ENCODE data around the gene STIM1. TPM values are rescaled to one million over a fixed set of nuclear protein-coding genes. Genes with fewer than 3 reads are reported as not detected.

STIM1 gene
- total and polyA plus RNA-seq, 4 donors = 12.1 to 56.4 (median 41.2) TPM

- DNase-seq (no peak), ATAC-seq (ENCODE audit: insufficient read depth, low FRiP score) (no peak)
- no peak for TF ChIP-seq CTCF (IDR thresholded peaks at IDR 0.05; ENCODE audit: control extremely low read depth, extremely low read depth)
- H3K27me3 ChIP-seq (ENCODE audit: control insufficient read depth in 3 of 3, insufficient read depth in 3 of 3, low read length in 2 of 3) = no peaks in the 10 kb centered on the region
- H3K36me3 ChIP-seq (ENCODE audit: control insufficient read depth in 4 of 4, insufficient read depth in 4 of 4, low read length in 4 of 4) = no peaks in the 10 kb centered on the region
- H3K4me1 ChIP-seq (ENCODE audit: control insufficient read depth in 5 of 5, insufficient read depth in 5 of 5, low read length in 5 of 5) = peaks cover 0 to 13% (median 8%) of the 10 kb centered on the region in 5 donors
- no peak overlapping the region for H3K4me3 ChIP-seq
- no peaks in the 10 kb centered on the region for H3K9me3 ChIP-seq (ENCODE audit: control insufficient read depth in 4 of 4, insufficient read depth in 3 of 4, low read length in 3 of 4)
- peak overlapping the region in 1 of 2 donors; percentile 40 for H3K27ac ChIP-seq (ENCODE audit: low read depth in 1 of 2, low read length in 1 of 2)
- H3K9ac ChIP-seq (ENCODE audit: insufficient read depth in 1 of 2, low read length in 2 of 2) = no peak overlapping the region
- 27 to 48% methylated on average over 3 of the region's 3 CpGs for WGBS, 2 donors
Measured at GRCh38 chr11:3880724-3881123, 25.3 kb downstream of the STIM1 start.

DNA sequence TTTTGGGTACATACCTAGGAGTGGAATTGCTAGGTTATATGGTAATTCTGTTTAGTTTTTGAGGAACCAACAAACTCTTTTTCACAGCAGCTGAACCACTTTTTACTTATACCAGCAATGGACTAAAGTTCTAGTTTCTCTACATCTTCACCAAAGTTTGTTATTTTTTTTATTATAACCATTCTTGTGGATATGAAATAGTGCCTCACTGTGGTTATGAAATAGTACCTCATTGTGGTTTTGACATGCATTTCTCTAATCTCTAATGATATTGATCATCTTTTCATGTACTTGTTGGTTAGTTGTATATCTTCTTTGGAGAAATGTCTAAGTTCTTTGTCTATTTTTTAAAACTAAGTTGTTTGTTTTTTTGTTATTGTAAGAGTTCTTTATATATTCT lies 27.2 kb downstream of the STIM1 start:
- H3K9ac ChIP-seq (ENCODE audit: insufficient read depth in 1 of 2, low read length in 2 of 2) = no peak overlapping the region

DNA sequence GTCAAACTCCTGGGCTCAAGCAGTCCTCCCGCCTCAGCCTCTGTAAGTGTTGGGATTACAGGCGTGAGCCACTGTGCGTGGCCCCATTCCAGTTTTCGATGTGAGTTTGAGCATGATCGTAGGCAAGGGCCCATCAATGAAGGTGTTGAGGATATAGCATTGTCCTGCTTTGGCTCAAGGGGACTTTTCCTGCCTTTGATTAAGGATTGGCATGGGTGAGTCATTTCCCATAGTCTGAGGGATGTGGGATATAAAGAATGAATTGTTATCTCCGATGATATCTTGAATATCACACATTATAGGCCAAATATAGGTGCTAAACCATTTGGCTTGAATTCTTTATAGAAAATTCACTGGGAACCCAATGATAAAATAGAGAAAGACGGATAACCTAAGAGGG lies 30.4 kb downstream of the STIM1 start:
- no peak overlapping the region for H3K27ac ChIP-seq (ENCODE audit: low read depth in 1 of 2, low read length in 1 of 2)
- WGBS, 2 donors = 90 to 95% methylated on average over 7 of the region's 7 CpGs
- no peak for TF ChIP-seq CTCF (IDR thresholded peaks at IDR 0.05; ENCODE audit: control extremely low read depth, extremely low read depth)
- no peak overlapping the region for H3K9ac ChIP-seq (ENCODE audit: insufficient read depth in 1 of 2, low read length in 2 of 2)
- no peaks in the 10 kb centered on the region for H3K27me3 ChIP-seq (ENCODE audit: control insufficient read depth in 3 of 3, insufficient read depth in 3 of 3, low read length in 2 of 3)
- peaks cover 0 to 4% (median 0%) of the 10 kb centered on the region in 5 donors for H3K4me1 ChIP-seq (ENCODE audit: control insufficient read depth in 5 of 5, insufficient read depth in 5 of 5, low read length in 5 of 5)
- no peak for ATAC-seq (ENCODE audit: insufficient read depth, low FRiP score)
- H3K4me3 ChIP-seq = no peak overlapping the region
- DNase-seq = no peak
- no peaks in the 10 kb centered on the region for H3K36me3 ChIP-seq (ENCODE audit: control insufficient read depth in 4 of 4, insufficient read depth in 4 of 4, low read length in 4 of 4)
- no peaks in the 10 kb centered on the region for H3K9me3 ChIP-seq (ENCODE audit: control insufficient read depth in 4 of 4, insufficient read depth in 3 of 4, low read length in 3 of 4)

More for the DNA sequence above, 27.2 kb downstream of the STIM1 start:
- no peaks in the 10 kb centered on the region for H3K27me3 ChIP-seq (ENCODE audit: control insufficient read depth in 3 of 3, insufficient read depth in 3 of 3, low read length in 2 of 3)
- H3K4me1 ChIP-seq (ENCODE audit: control insufficient read depth in 5 of 5, insufficient read depth in 5 of 5, low read length in 5 of 5) = peaks cover 0 to 13% (median 6%) of the 10 kb centered on the region in 5 donors
- DNase-seq (no peak), ATAC-seq (ENCODE audit: insufficient read depth, low FRiP score) (no peak)
- no peak for TF ChIP-seq CTCF (IDR thresholded peaks at IDR 0.05; ENCODE audit: control extremely low read depth, extremely low read depth)
- no peak overlapping the region for H3K4me3 ChIP-seq
- H3K36me3 ChIP-seq (ENCODE audit: control insufficient read depth in 4 of 4, insufficient read depth in 4 of 4, low read length in 4 of 4) = no peaks in the 10 kb centered on the region
- H3K27ac ChIP-seq (ENCODE audit: low read depth in 1 of 2, low read length in 1 of 2) = no peak overlapping the region
- H3K9me3 ChIP-seq (ENCODE audit: control insufficient read depth in 4 of 4, insufficient read depth in 3 of 4, low read length in 3 of 4) = no peaks in the 10 kb centered on the region

GRCh38 chr11:3886985-3887384 lies 31.5 kb downstream of the STIM1 start:
- ATAC-seq (ENCODE audit: insufficient read depth, low FRiP score) (no peak), DNase-seq (no peak)
- no peaks in the 10 kb centered on the region for H3K9me3 ChIP-seq (ENCODE audit: control insufficient read depth in 4 of 4, insufficient read depth in 3 of 4, low read length in 3 of 4)
- no peak overlapping the region for H3K27ac ChIP-seq (ENCODE audit: low read depth in 1 of 2, low read length in 1 of 2)
- TF ChIP-seq CTCF (IDR thresholded peaks at IDR 0.05; ENCODE audit: control extremely low read depth, extremely low read depth) = no peak
- WGBS, 2 donors = 36 to 82% methylated on average over 1 of the region's 1 CpG
- H3K4me1 ChIP-seq (ENCODE audit: control insufficient read depth in 5 of 5, insufficient read depth in 5 of 5, low read length in 5 of 5) = peaks cover 0 to 3% (median 0%) of the 10 kb centered on the region in 5 donors
- H3K27me3 ChIP-seq (ENCODE audit: control insufficient read depth in 3 of 3, insufficient read depth in 3 of 3, low read length in 2 of 3) = no peaks in the 10 kb centered on the region
- no peak overlapping the region for H3K9ac ChIP-seq (ENCODE audit: insufficient read depth in 1 of 2, low read length in 2 of 2)
- no peaks in the 10 kb centered on the region for H3K36me3 ChIP-seq (ENCODE audit: control insufficient read depth in 4 of 4, insufficient read depth in 4 of 4, low read length in 4 of 4)
- H3K4me3 ChIP-seq = no peak overlapping the region
